HEK293 (cell line): ENCODE results near the gene PLCE1.

Experiments
- CTCF ChIA-PET: fragments of 350-600 bp; formaldehyde crosslinking; extraction: SDS; loops from one replicate; lab custom pipeline; 2021; ENCODE audit warnings: antibody characterized with exemption; lab: Yijun Ruan, JAX
- POLR2A ChIA-PET: fragments of 300-600 bp; formaldehyde crosslinking; extraction: SDS; loops from one replicate; lab custom pipeline; 2020; ENCODE audit warnings: antibody characterized with exemption, inconsistent platforms; lab: Yijun Ruan, JAX
- H3K27ac ChIP-seq: fragments of 200-500 bp; sonication (Bioruptor generic); 2 replicates; pipeline ENCODE4 v1.5.1; 2014; ENCODE audit warnings: low read depth, low read length, control low read depth, inconsistent platforms; ENCODE audit errors: extremely low read depth
- H3K36me3 ChIP-seq, 2 experiments: fragments of 200-500 bp in 1 of 2; sonication (Bioruptor generic) in 1 of 2; 1 replicate in 1 of 2; 2 replicates in 1 of 2; pipeline ENCODE4 v1.5.1; 2014 to 2017; ENCODE audit warnings: inconsistent platforms in 2 of 2, low read length in 2 of 2; ENCODE audit not compliant: control insufficient read depth in 2 of 2, insufficient read depth in 1 of 2
- H3K4me1 ChIP-seq: fragments of 200-500 bp; sonication (Bioruptor generic); 2 replicates; pipeline ENCODE4 v1.5.1; 2014; ENCODE audit warnings: mild to moderate bottlenecking, low read length, inconsistent platforms; ENCODE audit not compliant: control insufficient read depth, insufficient read depth
- H3K4me3 ChIP-seq: 2 replicates; pipeline ENCODE4 v1.5.1; 2011; ENCODE audit warnings: low read depth, mild to moderate bottlenecking, control low read depth, low read length, moderate library complexity
- H3K9me3 ChIP-seq: fragments of 200-500 bp; sonication (Bioruptor generic); 2 replicates; pipeline ENCODE4 v1.5.1; 2014; ENCODE audit warnings: low read depth, low read length, inconsistent platforms; ENCODE audit not compliant: control insufficient read depth, insufficient read depth
- GLI2 ChIP-seq: fragments of 450-650 bp; formaldehyde crosslinking; IDR thresholded peaks from 2 replicates; pipeline ENCODE4; 2017; ENCODE audit warnings: missing biosample characterization, missing genetic modification characterization, low read depth, borderline replicate concordance
- HOXA7 ChIP-seq: sonication (generic); formaldehyde crosslinking; IDR thresholded peaks from 2 replicates; pipeline ENCODE4 v1.8.1; 2022; ENCODE audit warnings: missing genetic modification reagents, borderline replicate concordance
- KLF16 ChIP-seq: fragments of 450-650 bp; formaldehyde crosslinking; IDR thresholded peaks from 2 replicates; pipeline ENCODE4 v1.5.1; 2017; ENCODE audit warnings: missing biosample characterization, missing genetic modification characterization
- MZF1 ChIP-seq: fragments of 450-650 bp; formaldehyde crosslinking; IDR thresholded peaks from 2 replicates; pipeline ENCODE4 v1.5.1; 2017; ENCODE audit warnings: missing biosample characterization, missing genetic modification characterization, borderline replicate concordance
- ZBTB1 ChIP-seq: fragments of 450-650 bp; formaldehyde crosslinking; IDR thresholded peaks from 2 replicates; pipeline ENCODE4 v1.5.1; 2016; ENCODE audit warnings: missing biosample characterization, missing genetic modification characterization
- ZNF23 ChIP-seq: fragments of 450-650 bp; formaldehyde crosslinking; IDR thresholded peaks from 2 replicates; pipeline ENCODE4 v1.5.1; 2016; ENCODE audit warnings: missing biosample characterization, missing genetic modification characterization, borderline replicate concordance
- ZNF324 ChIP-seq: fragments of 450-650 bp; formaldehyde crosslinking; IDR thresholded peaks from 2 replicates; pipeline ENCODE4 v1.5.1; 2016; ENCODE audit warnings: missing biosample characterization, missing genetic modification characterization
- ZNF341 ChIP-seq: fragments of 450-650 bp; formaldehyde crosslinking; IDR thresholded peaks from 2 replicates; pipeline ENCODE4; 2016; ENCODE audit warnings: low read depth, missing biosample characterization, missing genetic modification characterization
- ZNF37A ChIP-seq: fragments of 450-650 bp; IDR thresholded peaks from 2 replicates; pipeline ENCODE4 v1.5.1; 2018; ENCODE audit warnings: missing biosample characterization, missing genetic modification characterization
- ZNF529 ChIP-seq: fragments of 450-650 bp; formaldehyde crosslinking; IDR thresholded peaks from 2 replicates; pipeline ENCODE4 v1.5.1; 2017; ENCODE audit warnings: missing genetic modification characterization, missing biosample characterization; ENCODE audit not compliant: insufficient replicate concordance
- ZNF544 ChIP-seq: fragments of 450-650 bp; formaldehyde crosslinking; IDR thresholded peaks from 2 replicates; pipeline ENCODE4 v1.5.0; 2017; ENCODE audit warnings: missing biosample characterization, missing genetic modification characterization
- ZNF561 ChIP-seq: fragments of 450-650 bp; IDR thresholded peaks from 2 replicates; pipeline ENCODE4 v1.5.1; 2018; ENCODE audit warnings: missing biosample characterization, missing genetic modification characterization, borderline replicate concordance
- ZNF571 ChIP-seq: fragments of 450-650 bp; formaldehyde crosslinking; IDR thresholded peaks from 2 replicates; pipeline ENCODE4 v1.5.0; 2017; ENCODE audit warnings: missing biosample characterization, missing genetic modification characterization
- ZNF621 ChIP-seq: fragments of 450-650 bp; formaldehyde crosslinking; IDR thresholded peaks from 2 replicates; pipeline ENCODE4 v1.5.1; 2017; ENCODE audit warnings: missing biosample characterization, missing genetic modification characterization
- TF ChIP-seq, protein P1 (sequence below): fragments of 450-650 bp; formaldehyde crosslinking; IDR thresholded peaks from 2 replicates; pipeline ENCODE4 v1.5.1; 2016; ENCODE audit warnings: missing biosample characterization, missing genetic modification characterization
- TF ChIP-seq, protein P2 (sequence below): IDR thresholded peaks from 2 replicates; pipeline ENCODE4 v1.6.1; 2011; ENCODE audit warnings: mild to moderate bottlenecking, low read depth, low read length, borderline replicate concordance
- TF ChIP-seq, protein P3 (sequence below): fragments of 450-650 bp; formaldehyde crosslinking; IDR thresholded peaks from 2 replicates; pipeline ENCODE4 v1.5.1; 2016; ENCODE audit warnings: missing biosample characterization, missing genetic modification characterization, low read depth
- TF ChIP-seq, protein P4 (sequence below): fragments of 450-650 bp; formaldehyde crosslinking; IDR thresholded peaks from 2 replicates; pipeline ENCODE4 v1.5.1; 2016; ENCODE audit warnings: missing biosample characterization, missing genetic modification characterization
- TF ChIP-seq, protein P5 (sequence below): fragments of 450-650 bp; formaldehyde crosslinking; conservative IDR thresholded peaks from 2 replicates; pipeline ENCODE4 v1.5.1; 2016; ENCODE audit warnings: low read depth, missing biosample characterization, missing genetic modification characterization
- TF ChIP-seq, protein P6 (sequence below): fragments of 450-650 bp; formaldehyde crosslinking; IDR thresholded peaks from 2 replicates; pipeline ENCODE4 v1.5.1; 2016; ENCODE audit warnings: missing biosample characterization, missing genetic modification characterization
- TF ChIP-seq, protein P7 (sequence below): fragments of 450-650 bp; formaldehyde crosslinking; IDR thresholded peaks from 2 replicates; pipeline ENCODE4 v1.5.1; 2016; ENCODE audit warnings: missing biosample characterization, missing genetic modification characterization

The PLCE1 gene

DNA sequence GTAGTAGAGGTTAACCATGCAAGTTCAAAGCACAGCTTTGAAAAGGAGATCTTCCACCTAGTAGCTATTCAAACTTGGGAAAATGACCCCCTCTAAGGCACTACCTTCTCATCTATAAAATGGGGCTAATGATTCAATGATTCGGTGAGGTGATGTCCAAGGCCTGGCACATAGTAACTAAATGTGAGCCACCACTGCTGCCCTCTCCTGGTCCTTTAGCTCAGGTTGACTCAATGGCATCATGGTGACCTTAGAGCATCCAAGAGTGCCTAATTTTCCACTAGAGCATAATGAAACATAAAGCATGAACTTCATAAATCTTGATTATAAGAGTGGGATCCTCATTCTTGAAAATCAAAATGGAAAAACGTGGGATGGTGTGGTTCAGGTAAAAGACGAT, 16.3 kb upstream of the PLCE1 start:
- H3K4me1 ChIP-seq = no peaks in the 10 kb centered on the region
- ChIA-PET POLR2A (no interaction called here), CTCF (no interaction called here)
- H3K9me3 ChIP-seq = no peaks in the 10 kb centered on the region
- H3K36me3 ChIP-seq = no peaks in the 10 kb centered on the region
- no peak overlapping the region for H3K27ac ChIP-seq
- TF ChIP-seq ZNF324 (no peak), ZBTB1 (tag by site-specific recombination) (no peak), ZNF544 (tag by site-specific recombination) (no peak), ZNF571 (tag by site-specific recombination) (no peak), ZNF341 (no peak), GLI2 (tag by site-specific recombination) (no peak), ZNF621 (tag by site-specific recombination) (no peak), ZNF23 (tag by site-specific recombination) (no peak)
- TF ChIP-seq, protein P1, sequence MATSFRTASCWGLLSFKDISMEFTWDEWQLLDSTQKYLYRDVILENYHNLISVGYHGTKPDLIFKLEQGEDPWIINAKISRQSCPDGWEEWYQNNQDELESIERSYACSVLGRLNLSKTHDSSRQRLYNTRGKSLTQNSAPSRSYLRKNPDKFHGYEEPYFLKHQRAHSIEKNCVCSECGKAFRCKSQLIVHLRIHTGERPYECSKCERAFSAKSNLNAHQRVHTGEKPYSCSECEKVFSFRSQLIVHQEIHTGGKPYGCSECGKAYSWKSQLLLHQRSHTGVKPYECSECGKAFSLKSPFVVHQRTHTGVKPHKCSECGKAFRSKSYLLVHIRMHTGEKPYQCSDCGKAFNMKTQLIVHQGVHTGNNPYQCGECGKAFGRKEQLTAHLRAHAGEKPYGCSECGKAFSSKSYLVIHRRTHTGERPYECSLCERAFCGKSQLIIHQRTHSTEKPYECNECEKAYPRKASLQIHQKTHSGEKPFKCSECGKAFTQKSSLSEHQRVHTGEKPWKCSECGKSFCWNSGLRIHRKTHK (tag by site-specific recombination) = no peak
- TF ChIP-seq, protein P2, sequence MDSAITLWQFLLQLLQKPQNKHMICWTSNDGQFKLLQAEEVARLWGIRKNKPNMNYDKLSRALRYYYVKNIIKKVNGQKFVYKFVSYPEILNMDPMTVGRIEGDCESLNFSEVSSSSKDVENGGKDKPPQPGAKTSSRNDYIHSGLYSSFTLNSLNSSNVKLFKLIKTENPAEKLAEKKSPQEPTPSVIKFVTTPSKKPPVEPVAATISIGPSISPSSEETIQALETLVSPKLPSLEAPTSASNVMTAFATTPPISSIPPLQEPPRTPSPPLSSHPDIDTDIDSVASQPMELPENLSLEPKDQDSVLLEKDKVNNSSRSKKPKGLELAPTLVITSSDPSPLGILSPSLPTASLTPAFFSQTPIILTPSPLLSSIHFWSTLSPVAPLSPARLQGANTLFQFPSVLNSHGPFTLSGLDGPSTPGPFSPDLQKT = no peak
- H3K4me3 ChIP-seq = no peak overlapping the region

DNA sequence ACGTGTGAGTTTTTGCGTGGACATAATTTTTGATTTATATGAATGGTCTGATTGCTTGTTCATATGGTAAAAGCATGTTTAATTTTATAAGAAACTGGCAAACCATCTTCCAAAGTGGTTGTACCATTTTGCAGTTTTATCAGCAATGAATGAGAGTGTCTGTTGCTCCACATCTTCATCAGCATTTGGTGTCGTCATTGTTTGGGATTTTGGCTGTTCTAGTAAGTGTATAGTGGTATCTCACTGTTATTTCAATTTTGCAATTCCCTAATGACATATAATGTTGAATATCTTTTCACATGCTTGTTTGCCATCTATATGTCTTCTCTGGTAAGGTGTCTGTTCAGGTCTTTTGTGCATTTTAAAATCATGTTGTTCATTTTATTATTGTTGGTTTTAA, 13.2 kb upstream of the PLCE1 start:
- no peaks in the 10 kb centered on the region for H3K9me3 ChIP-seq
- H3K36me3 ChIP-seq = no peaks in the 10 kb centered on the region
- no peaks in the 10 kb centered on the region for H3K4me1 ChIP-seq
- no peak overlapping the region for H3K4me3 ChIP-seq
- POLR2A ChIA-PET = no interaction called here
- CTCF ChIA-PET = no interaction called here
- no peak overlapping the region for H3K27ac ChIP-seq
- TF ChIP-seq, protein P3, sequence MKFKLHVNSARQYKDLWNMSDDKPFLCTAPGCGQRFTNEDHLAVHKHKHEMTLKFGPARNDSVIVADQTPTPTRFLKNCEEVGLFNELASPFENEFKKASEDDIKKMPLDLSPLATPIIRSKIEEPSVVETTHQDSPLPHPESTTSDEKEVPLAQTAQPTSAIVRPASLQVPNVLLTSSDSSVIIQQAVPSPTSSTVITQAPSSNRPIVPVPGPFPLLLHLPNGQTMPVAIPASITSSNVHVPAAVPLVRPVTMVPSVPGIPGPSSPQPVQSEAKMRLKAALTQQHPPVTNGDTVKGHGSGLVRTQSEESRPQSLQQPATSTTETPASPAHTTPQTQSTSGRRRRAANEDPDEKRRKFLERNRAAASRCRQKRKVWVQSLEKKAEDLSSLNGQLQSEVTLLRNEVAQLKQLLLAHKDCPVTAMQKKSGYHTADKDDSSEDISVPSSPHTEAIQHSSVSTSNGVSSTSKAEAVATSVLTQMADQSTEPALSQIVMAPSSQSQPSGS = no peak
- no peak for TF ChIP-seq MZF1 (tag by site-specific recombination)
- TF ChIP-seq HOXA7 = no peak
- TF ChIP-seq, protein P4, sequence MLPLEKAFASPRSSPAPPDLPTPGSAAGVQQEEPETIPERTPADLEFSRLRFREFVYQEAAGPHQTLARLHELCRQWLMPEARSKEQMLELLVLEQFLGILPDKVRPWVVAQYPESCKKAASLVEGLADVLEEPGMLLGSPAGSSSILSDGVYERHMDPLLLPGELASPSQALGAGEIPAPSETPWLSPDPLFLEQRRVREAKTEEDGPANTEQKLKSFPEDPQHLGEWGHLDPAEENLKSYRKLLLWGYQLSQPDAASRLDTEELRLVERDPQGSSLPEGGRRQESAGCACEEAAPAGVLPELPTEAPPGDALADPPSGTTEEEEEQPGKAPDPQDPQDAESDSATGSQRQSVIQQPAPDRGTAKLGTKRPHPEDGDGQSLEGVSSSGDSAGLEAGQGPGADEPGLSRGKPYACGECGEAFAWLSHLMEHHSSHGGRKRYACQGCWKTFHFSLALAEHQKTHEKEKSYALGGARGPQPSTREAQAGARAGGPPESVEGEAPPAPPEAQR = no peak
- TF ChIP-seq ZNF37A (tag by site-specific recombination) = no peak
- TF ChIP-seq, protein P5, sequence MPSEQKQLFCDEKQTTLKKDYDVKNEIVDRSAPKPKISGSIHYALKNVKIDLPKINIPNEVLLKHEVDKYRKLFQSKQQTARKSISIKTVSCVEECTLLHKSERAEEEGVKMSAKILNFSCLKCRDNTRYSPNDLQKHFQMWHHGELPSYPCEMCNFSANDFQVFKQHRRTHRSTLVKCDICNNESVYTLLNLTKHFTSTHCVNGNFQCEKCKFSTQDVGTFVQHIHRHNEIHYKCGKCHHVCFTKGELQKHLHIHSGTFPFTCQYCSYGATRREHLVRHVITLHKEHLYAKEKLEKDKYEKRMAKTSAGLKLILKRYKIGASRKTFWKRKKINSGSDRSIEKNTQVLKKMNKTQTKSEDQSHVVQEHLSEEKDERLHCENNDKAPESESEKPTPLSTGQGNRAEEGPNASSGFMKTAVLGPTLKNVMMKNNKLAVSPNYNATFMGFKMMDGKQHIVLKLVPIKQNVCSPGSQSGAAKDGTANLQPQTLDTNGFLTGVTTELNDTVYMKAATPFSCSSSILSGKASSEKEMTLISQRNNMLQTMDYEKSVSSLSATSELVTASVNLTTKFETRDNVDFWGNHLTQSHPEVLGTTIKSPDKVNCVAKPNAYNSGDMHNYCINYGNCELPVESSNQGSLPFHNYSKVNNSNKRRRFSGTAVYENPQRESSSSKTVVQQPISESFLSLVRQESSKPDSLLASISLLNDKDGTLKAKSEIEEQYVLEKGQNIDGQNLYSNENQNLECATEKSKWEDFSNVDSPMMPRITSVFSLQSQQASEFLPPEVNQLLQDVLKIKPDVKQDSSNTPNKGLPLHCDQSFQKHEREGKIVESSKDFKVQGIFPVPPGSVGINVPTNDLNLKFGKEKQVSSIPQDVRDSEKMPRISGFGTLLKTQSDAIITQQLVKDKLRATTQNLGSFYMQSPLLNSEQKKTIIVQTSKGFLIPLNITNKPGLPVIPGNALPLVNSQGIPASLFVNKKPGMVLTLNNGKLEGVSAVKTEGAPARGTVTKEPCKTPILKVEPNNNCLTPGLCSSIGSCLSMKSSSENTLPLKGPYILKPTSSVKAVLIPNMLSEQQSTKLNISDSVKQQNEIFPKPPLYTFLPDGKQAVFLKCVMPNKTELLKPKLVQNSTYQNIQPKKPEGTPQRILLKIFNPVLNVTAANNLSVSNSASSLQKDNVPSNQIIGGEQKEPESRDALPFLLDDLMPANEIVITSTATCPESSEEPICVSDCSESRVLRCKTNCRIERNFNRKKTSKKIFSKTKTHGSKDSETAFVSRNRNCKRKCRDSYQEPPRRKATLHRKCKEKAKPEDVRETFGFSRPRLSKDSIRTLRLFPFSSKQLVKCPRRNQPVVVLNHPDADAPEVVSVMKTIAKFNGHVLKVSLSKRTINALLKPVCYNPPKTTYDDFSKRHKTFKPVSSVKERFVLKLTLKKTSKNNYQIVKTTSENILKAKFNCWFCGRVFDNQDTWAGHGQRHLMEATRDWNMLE = no peak
- TF ChIP-seq, protein P6, sequence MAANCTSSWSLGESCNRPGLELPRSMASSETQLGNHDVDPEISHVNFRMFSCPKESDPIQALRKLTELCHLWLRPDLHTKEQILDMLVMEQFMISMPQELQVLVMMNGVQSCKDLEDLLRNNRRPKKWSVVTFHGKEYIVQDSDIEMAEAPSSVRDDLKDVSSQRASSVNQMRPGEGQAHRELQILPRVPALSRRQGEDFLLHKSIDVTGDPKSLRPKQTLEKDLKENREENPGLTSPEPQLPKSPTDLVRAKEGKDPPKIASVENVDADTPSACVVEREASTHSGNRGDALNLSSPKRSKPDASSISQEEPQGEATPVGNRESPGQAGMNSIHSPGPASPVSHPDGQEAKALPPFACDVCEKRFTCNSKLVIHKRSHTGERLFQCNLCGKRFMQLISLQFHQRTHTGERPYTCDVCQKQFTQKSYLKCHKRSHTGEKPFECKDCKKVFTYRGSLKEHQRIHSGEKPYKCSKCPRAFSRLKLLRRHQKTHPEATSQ = no peak
- no peak for TF ChIP-seq ZNF561
- no peak for TF ChIP-seq KLF16 (tag by site-specific recombination)
- TF ChIP-seq, protein P7, sequence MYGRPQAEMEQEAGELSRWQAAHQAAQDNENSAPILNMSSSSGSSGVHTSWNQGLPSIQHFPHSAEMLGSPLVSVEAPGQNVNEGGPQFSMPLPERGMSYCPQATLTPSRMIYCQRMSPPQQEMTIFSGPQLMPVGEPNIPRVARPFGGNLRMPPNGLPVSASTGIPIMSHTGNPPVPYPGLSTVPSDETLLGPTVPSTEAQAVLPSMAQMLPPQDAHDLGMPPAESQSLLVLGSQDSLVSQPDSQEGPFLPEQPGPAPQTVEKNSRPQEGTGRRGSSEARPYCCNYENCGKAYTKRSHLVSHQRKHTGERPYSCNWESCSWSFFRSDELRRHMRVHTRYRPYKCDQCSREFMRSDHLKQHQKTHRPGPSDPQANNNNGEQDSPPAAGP (tag by site-specific recombination) = no peak
- TF ChIP-seq ZNF529 (tag by site-specific recombination) = no peak
